Adrenal gland (tissue), 12 donors: ENCODE data around the gene PAXX. TPM values are rescaled to one million over a fixed set of nuclear protein-coding genes. Genes with fewer than 3 reads are reported as not detected.

Source experiments
- DNase-seq, 7 donors: peaks; one replicate each; pipeline ENCODE4 v3.0.0-alpha.2; 2019 to 2020
- H3K27ac ChIP-seq, 5 donors: fragments of 200-600 bp; sonication (generic) in 4 of 5; 1 replicate in 3 of 5; 2 replicates in 2 of 5; pipeline versions ENCODE4 v1.5.1 to v1.8.0; 2016 to 2020; ENCODE audit warnings: mild to moderate bottlenecking in 1 of 5
- H3K27me3 ChIP-seq: fragments of 200-600 bp; 2 replicates; pipeline ENCODE4 v1.8.0; 2021
- H3K36me3 ChIP-seq, 2 donors: fragments of 200-600 bp; replicated peaks in 1 of 2; 1 replicate in 1 of 2; 2 replicates in 1 of 2; pipeline versions ENCODE4 v1.5.1 to v1.8.0; 2018 to 2022
- H3K4me1 ChIP-seq, 2 donors: fragments of 200-600 bp; replicated peaks in 1 of 2; 1 replicate in 1 of 2; 2 replicates in 1 of 2; pipeline versions ENCODE4 v1.5.1 to v1.8.0; 2018 to 2021
- H3K4me3 ChIP-seq, 4 donors: fragments of 200-600 bp; sonication (generic) in 3 of 4; one replicate each; pipeline ENCODE4 v1.5.1; 2016 to 2018
- H3K9me3 ChIP-seq, 3 donors: fragments of 200-600 bp; sonication (generic) in 1 of 3; replicated peaks in 1 of 3; 1 replicate in 2 of 3; 2 replicates in 1 of 3; pipeline versions ENCODE4 v1.5.1 to v1.8.0; 2016 to 2021
- CTCF ChIP-seq, 6 experiments: fragments of 450-650 bp in 4 of 6; fragments of 200-600 bp in 2 of 6; sonication (generic) in 1 of 6; IDR thresholded peaks; 1 replicate in 5 of 6; 2 replicates in 1 of 6; pipeline versions ENCODE4 v1.5.1 to v1.8.0; 2016 to 2021; ENCODE audit warnings: antibody characterized with exemption in 6 of 6, mild to moderate bottlenecking in 2 of 6, moderate library complexity in 1 of 6
- POLR2A ChIP-seq, 2 donors: fragments of 450-650 bp; IDR thresholded peaks; one replicate each; pipeline ENCODE4 v1.6.1; 2017; ENCODE audit warnings: antibody characterized with exemption in 2 of 2, mild to moderate bottlenecking in 2 of 2, moderate library complexity in 1 of 2
- WGBS, 4 donors: extraction: QIAGEN DNeasy Blood & Tissue Kit in 2 of 4; methylation state at CpG; one replicate each; pipeline versions ENCODE4 v1.1.5 to v1.1.7; 2013 to 2017; 5-methylcytosine and 5-hydroxymethylcytosine counted together
- intact Hi-C, 2 donors: fragments of 100-400 bp; cut with DNase I; formaldehyde crosslinking; loops; one replicate each; pipeline versions ENCODE4 v1.14.1 to v1.15.0; 2022 to 2023
- polyA plus RNA-seq, 3 donors: library from polyadenylated mRNA; stranded (reverse); fragments of 200-250 nt in 2 of 3; fragments of 350-450 nt in 1 of 3; fragmentation: Illumina TruSeq in 1 of 3; extraction: RNeasy Lipid Tissue Mini Kit (QIAGEN cat#74804) in 1 of 3; gene quantifications; one replicate each; pipeline ENCODE4 v1.2.3, GENCODE V29; 2013 to 2014
- total RNA-seq, 9 donors: library from RNA; depleted of rRNA in 4 of 9; stranded (reverse); fragments of >200 nt in 4 of 9; fragments of 120-200 nt in 1 of 9; fragmentation: NEBNext Ultra II Directional in 1 of 9; extraction: Animal tissue kit (Norgen Biotek cat#: 25700) in 1 of 9; gene quantifications; one replicate each; pipeline versions ENCODE4 v1.1.0 to v1.2.4, GENCODE V29; 2013 to 2023
- donor health status: healthy with polysubstance abuse.
- donor health status: Bipolar disorder and iron deficiency.
- donor health status: DM: yes; HTN: yes; CAD: no.
- donor health status: DM: no; HTN: no; CAD: no.
- donor health status: DM: no; HTN: no; CAD: no.
- donor health status: DM: yes; HTN: yes; CAD: no.

Gene PAXX
- total and polyA plus RNA-seq, 12 donors = 4.9 to 363 (median 36.5) TPM

GRCh38 chr9:136978073-136978864, 14.0 kb upstream of the PAXX start:
- 0 to 3% (median 2%) methylated on average over 11 to 78 of the region's 78 CpGs for WGBS, 4 donors
- no peaks in the 10 kb centered on the region for H3K36me3 ChIP-seq
- peaks cover 0 to 11% of the 10 kb centered on the region in 2 donors for H3K4me1 ChIP-seq
- TF ChIP-seq CTCF (IDR thresholded peaks at IDR 0.05) = no peak
- no peak for TF ChIP-seq POLR2A (IDR thresholded peaks at IDR 0.05)
- no peaks in the 10 kb centered on the region for H3K27me3 ChIP-seq
- peak overlapping the region in 1 of 4 donors; percentile 65 for H3K4me3 ChIP-seq
- peak overlapping the region in 1 of 5 donors; percentile 66 for H3K27ac ChIP-seq
- no peaks in the 10 kb centered on the region for H3K9me3 ChIP-seq
- intact Hi-C loops = no loop called here
- DNase-seq = peak in 6 of 7 donors; percentile 52 to 72 (median 64)

DNA sequence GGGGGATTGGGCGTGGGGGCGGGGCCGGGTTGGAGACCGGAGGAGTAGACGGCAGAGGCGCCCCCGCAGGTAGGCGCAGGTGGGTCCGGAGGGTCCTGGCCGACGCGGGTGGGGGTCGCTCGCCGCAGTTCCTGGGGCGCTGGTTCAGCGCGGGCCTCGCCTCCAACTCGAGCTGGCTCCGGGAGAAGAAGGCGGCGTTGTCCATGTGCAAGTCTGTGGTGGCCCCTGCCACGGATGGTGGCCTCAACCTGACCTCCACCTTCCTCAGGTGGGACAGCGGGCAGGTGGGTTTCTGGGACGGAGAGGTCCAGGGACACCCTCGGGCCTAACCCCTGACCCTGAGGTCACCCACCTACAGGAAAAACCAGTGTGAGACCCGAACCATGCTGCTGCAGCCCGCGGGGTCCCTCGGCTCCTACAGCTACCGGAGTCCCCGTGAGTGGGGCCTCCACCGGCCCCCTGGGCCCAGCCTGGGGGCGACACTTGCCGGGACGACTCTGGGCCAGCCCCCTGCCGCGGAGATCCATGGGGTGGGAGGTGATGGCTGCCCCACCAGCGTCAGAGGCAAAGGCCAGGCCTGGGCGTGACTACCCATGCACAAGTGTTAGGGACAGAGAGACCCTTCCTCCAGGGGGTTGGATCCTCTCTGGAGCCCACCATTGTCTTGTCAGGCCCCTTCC, 13.2 kb upstream of the PAXX start:
- H3K36me3 ChIP-seq = no peaks in the 10 kb centered on the region
- no peak overlapping the region for H3K27ac ChIP-seq
- H3K27me3 ChIP-seq = no peaks in the 10 kb centered on the region
- peaks cover 0 to 11% of the 10 kb centered on the region in 2 donors for H3K4me1 ChIP-seq
- H3K4me3 ChIP-seq = no peak overlapping the region
- no peak for DNase-seq
- intact Hi-C loops = no loop called here
- H3K9me3 ChIP-seq = no peaks in the 10 kb centered on the region
- TF ChIP-seq CTCF (IDR thresholded peaks at IDR 0.05) (no peak), POLR2A (IDR thresholded peaks at IDR 0.05) (no peak)
- 42 to 53% (median 48%) methylated on average over 21 to 41 of the region's 41 CpGs for whole genome bisulfite sequencing, 4 donors

DNA sequence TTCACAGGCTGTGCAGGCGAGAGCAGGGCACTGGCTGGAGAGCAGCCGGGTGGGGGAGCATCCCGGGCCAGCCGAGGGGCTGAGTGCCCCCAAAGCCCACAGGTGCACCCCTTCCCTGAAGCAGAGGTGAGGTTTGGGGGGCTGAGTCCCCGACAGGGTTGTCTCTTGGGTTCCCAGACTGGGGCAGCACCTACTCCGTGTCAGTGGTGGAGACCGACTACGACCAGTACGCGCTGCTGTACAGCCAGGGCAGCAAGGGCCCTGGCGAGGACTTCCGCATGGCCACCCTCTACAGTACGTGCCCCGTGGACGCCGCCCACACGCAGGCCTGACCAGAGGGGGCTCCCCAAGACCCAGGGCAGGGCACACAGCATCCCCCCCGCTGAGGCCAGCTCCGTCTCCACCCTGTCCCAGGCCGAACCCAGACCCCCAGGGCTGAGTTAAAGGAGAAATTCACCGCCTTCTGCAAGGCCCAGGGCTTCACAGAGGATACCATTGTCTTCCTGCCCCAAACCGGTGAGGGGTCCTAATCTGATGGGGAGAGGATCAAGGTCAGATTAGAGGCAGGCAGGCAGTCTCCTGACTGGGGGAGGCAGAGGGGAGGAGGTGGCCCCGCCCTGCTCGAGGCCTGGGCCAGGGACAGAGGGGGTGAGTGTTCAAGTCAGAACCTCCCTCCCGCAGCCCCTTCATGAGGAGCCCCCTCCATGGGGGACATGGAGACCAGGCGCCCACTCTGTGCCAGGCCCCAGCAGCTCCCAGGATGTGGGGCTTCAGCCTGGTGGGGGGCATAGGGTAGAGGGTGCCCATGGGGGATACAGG, 12.2 kb upstream of the PAXX start:
- no peak for TF ChIP-seq CTCF (IDR thresholded peaks at IDR 0.05)
- no peak for TF ChIP-seq POLR2A (IDR thresholded peaks at IDR 0.05)
- intact Hi-C loops = no loop called here
- WGBS, 4 donors = 85 to 89% (median 87%) methylated on average over 5 to 26 of the region's 26 CpGs
- DNase-seq = no peak
- Histone ChIP-seq H3K4me1 (peaks cover 0 to 8% of the 10 kb centered on the region in 2 donors), H3K4me3 (no peak overlapping the region), H3K27ac (no peak overlapping the region), H3K9me3 (no peaks in the 10 kb centered on the region), H3K27me3 (peaks cover 7% of the 10 kb centered on the region), H3K36me3 (no peaks in the 10 kb centered on the region)
